A549 (cell line): Measurements from ENCODE around the gene PRSS56. TPM values are rescaled to one million over a fixed set of nuclear protein-coding genes. Genes with fewer than 3 reads are reported as not detected.

Experiments
- ATAC-seq, 2 experiments: fragments of 200-7000 bp in 1 of 2; fragments of >200 bp in 1 of 2; cut with Nextera tagmentation in 1 of 2; cut with Tn5 transposase in 1 of 2; 3 replicates each; pipeline versions ENCODE4 v1.8.0 to v1.9.1; 2018 to 2020; ENCODE audit warnings: mild to moderate bottlenecking in 1 of 2, moderate library complexity in 1 of 2
- CTCF ChIA-PET: fragments of 300-600 bp; sonication (Branson Sonifier 250); formaldehyde crosslinking; extraction: SDS; loops from one replicate; lab custom pipeline; 2021; ENCODE audit warnings: antibody characterized with exemption, inconsistent platforms; lab: Yijun Ruan, JAX
- POLR2A ChIA-PET: fragments of 350-600 bp; formaldehyde crosslinking; extraction: SDS; loops from one replicate; lab custom pipeline; 2021; ENCODE audit warnings: antibody characterized with exemption, inconsistent platforms; lab: Yijun Ruan, JAX
- DNase-seq, 2 experiments: peaks; one replicate each; pipeline versions ENCODE4 v3.0.0 to v3.0.0-alpha.2; 2011 to 2016; ENCODE audit warnings: low read depth in 1 of 2, low spot score in 1 of 2
- FAIRE-seq: peaks from 2 replicates; lab custom pipeline; 2011; peaks lifted over from hg19 to GRCh38; lab: Jason Lieb, UNC
- H3K27ac ChIP-seq, 2 experiments: fragments of >200 bp; sonication (Bioruptor Twin); formaldehyde crosslinking; 3 replicates each; pipeline ENCODE4 v1.5.1; 2016 to 2017
- H3K4me1 ChIP-seq: fragments of >200 bp; sonication (Bioruptor Twin); formaldehyde crosslinking; 3 replicates; pipeline ENCODE4 v1.6.1; 2016
- H3K4me2 ChIP-seq: fragments of >200 bp; sonication (Bioruptor Twin); formaldehyde crosslinking; 3 replicates; pipeline ENCODE4 v1.6.1; 2016
- H3K4me3 ChIP-seq: fragments of >200 bp; sonication (Bioruptor Twin); formaldehyde crosslinking; 3 replicates; pipeline ENCODE4 v1.5.1; 2016
- H3K9me3 ChIP-seq: fragments of >200 bp; sonication (Bioruptor Twin); formaldehyde crosslinking; 3 replicates; pipeline ENCODE4 v1.6.1; 2016
- BHLHE40 ChIP-seq: IDR thresholded peaks from 2 replicates; pipeline ENCODE4 v1.6.1; 2012; ENCODE audit warnings: low read depth, low read length, inconsistent platforms
- CBX2 ChIP-seq: fragments of 200-600 bp; sonication (generic); IDR thresholded peaks from 2 replicates; pipeline ENCODE4 v1.6.1; 2016; ENCODE audit warnings: low read depth, mild to moderate bottlenecking, borderline replicate concordance
- CBX8 ChIP-seq: fragments of 200-600 bp; sonication (generic); IDR thresholded peaks from 2 replicates; pipeline ENCODE4 v1.6.1; 2016
- CEBPB ChIP-seq, 2 experiments: fragments of >200 bp in 1 of 2; sonication (Bioruptor Twin) in 1 of 2; formaldehyde crosslinking in 1 of 2; IDR thresholded peaks; 2 replicates each; pipeline ENCODE4 v1.6.1; 2012 to 2016
- CHD4 ChIP-seq: fragments of 200-600 bp; sonication (generic); IDR thresholded peaks from 2 replicates; pipeline ENCODE4 v1.6.1; 2016; ENCODE audit warnings: antibody characterized with exemption, mild to moderate bottlenecking, borderline replicate concordance
- EHF ChIP-seq: fragments of 250-450 bp; sonication (Bioruptor Pico); IDR thresholded peaks from 2 replicates; pipeline ENCODE4 v1.5.0; 2020; ENCODE audit warnings: mild to moderate bottlenecking
- EHMT2 ChIP-seq: fragments of 200-600 bp; sonication (generic); IDR thresholded peaks from 2 replicates; pipeline ENCODE4 v1.6.1; 2016; ENCODE audit warnings: antibody characterized with exemption, low read depth, mild to moderate bottlenecking, moderate library complexity
- EP300 ChIP-seq, 2 experiments: fragments of >200 bp; sonication (Bioruptor Twin); formaldehyde crosslinking; IDR thresholded peaks; 2 replicates in 1 of 2; 3 replicates in 1 of 2; pipeline ENCODE4 v1.6.1; 2016 to 2017
- FOSL2 ChIP-seq, 2 experiments: fragments of 450-650 bp in 1 of 2; fragments of >200 bp in 1 of 2; sonication (Bioruptor Twin) in 1 of 2; formaldehyde crosslinking; IDR thresholded peaks; 2 replicates each; pipeline versions ENCODE4 v1.5.0 to v1.6.1; 2016 to 2020; ENCODE audit warnings: mild to moderate bottlenecking in 1 of 2, moderate library complexity in 1 of 2
- GATA3 ChIP-seq: IDR thresholded peaks from 2 replicates; pipeline ENCODE4 v1.6.1; 2012; ENCODE audit warnings: borderline replicate concordance
- HOXB13 ChIP-seq: fragments of 250-450 bp; sonication (Bioruptor Pico); IDR thresholded peaks from 2 replicates; pipeline ENCODE4 v1.5.0; 2020; ENCODE audit warnings: low read depth, mild to moderate bottlenecking, moderate library complexity
- JUN ChIP-seq, 2 experiments: fragments of >200 bp; sonication (Bioruptor Twin); formaldehyde crosslinking; IDR thresholded peaks; 2 replicates in 1 of 2; 3 replicates in 1 of 2; pipeline ENCODE4 v1.6.1; 2016 to 2017
- JUNB ChIP-seq: fragments of >200 bp; sonication (Bioruptor Twin); formaldehyde crosslinking; IDR thresholded peaks from 2 replicates; pipeline ENCODE4 v1.6.1; 2016
- KDM1A ChIP-seq: fragments of 200-600 bp; sonication (generic); IDR thresholded peaks from 2 replicates; pipeline ENCODE4 v1.6.1; 2016; ENCODE audit warnings: low read depth, mild to moderate bottlenecking
- MAFK ChIP-seq: fragments of 450-650 bp; IDR thresholded peaks from 2 replicates; pipeline ENCODE4 v1.6.1; 2014; ENCODE audit not compliant: partially characterized antibody
- MAZ ChIP-seq: fragments of 150-350 bp; IDR thresholded peaks from 2 replicates; pipeline ENCODE4 v1.6.1; 2014; ENCODE audit warnings: antibody characterized with exemption, low read depth, low read length, borderline replicate concordance
- MYC ChIP-seq: IDR thresholded peaks from 2 replicates; pipeline ENCODE4 v1.6.1; 2012; ENCODE audit warnings: mild to moderate bottlenecking, inconsistent platforms, low read length, improper control_type of control experiment, borderline replicate concordance
- NFE2L2 ChIP-seq: fragments of 150-350 bp; conservative IDR thresholded peaks from 2 replicates; pipeline ENCODE4 v1.6.1; 2014; ENCODE audit warnings: low read length
- NPAS2 ChIP-seq: fragments of 250-450 bp; sonication (Bioruptor Pico); IDR thresholded peaks from 2 replicates; pipeline ENCODE4 v1.8.0; 2022; ENCODE audit warnings: mild to moderate bottlenecking, moderate library complexity, borderline replicate concordance
- RARB ChIP-seq: fragments of 250-450 bp; sonication (Bioruptor Pico); IDR thresholded peaks from 2 replicates; pipeline ENCODE4 v1.8.0; 2021; ENCODE audit warnings: mild to moderate bottlenecking, moderate library complexity
- RCOR1 ChIP-seq: fragments of 150-350 bp; IDR thresholded peaks from 2 replicates; pipeline ENCODE4 v1.6.1; 2014; ENCODE audit warnings: antibody characterized with exemption, low read length, low read depth
- RNF2 ChIP-seq: fragments of 200-600 bp; sonication (generic); IDR thresholded peaks from 2 replicates; pipeline ENCODE4 v1.6.1; 2016; ENCODE audit warnings: low read depth, mild to moderate bottlenecking, antibody characterized with exemption, moderate library complexity, borderline replicate concordance
- SREBF2 ChIP-seq: fragments of 450-650 bp; IDR thresholded peaks from 2 replicates; pipeline ENCODE4 v1.6.1; 2014; ENCODE audit warnings: mild to moderate bottlenecking, moderate library complexity
- ZFP36 ChIP-seq: fragments of 450-650 bp; IDR thresholded peaks from 2 replicates; pipeline ENCODE4 v1.6.1; 2014; ENCODE audit warnings: borderline replicate concordance; ENCODE audit not compliant: partially characterized antibody
- WGBS: methylation state at CpG from one replicate; pipeline ENCODE4 v1.1.6; 2017; ENCODE audit errors: missing lambda C conversion rate; 5-methylcytosine and 5-hydroxymethylcytosine counted together
- polyA plus RNA-seq, 4 experiments: library from polyadenylated mRNA; depleted of rRNA in 3 of 4; stranded (reverse); fragments of >200 nt; fragmentation: RNase III in 1 of 4; extraction: RNeasy Plus Mini Kit Qiagen cat#74134 plus additional on column Dnase treatment in 1 of 4; gene quantifications; 2 replicates in 3 of 4; 3 replicates in 1 of 4; pipeline ENCODE4 v1.2.3, GENCODE V29; 2011 to 2017
- TF ChIP-seq, protein P1 (sequence below): fragments of 250-450 bp; sonication (Bioruptor Pico); IDR thresholded peaks from 2 replicates; pipeline ENCODE4 v1.5.0; 2020; ENCODE audit warnings: low read depth, mild to moderate bottlenecking, moderate library complexity
- TF ChIP-seq, protein P2 (sequence below): fragments of >200 bp; sonication (Bioruptor Twin); formaldehyde crosslinking; IDR thresholded peaks from 2 replicates; pipeline ENCODE4 v1.6.1; 2016
- TF ChIP-seq, protein P3 (sequence below): fragments of 450-650 bp; IDR thresholded peaks from 2 replicates; pipeline ENCODE4 v1.6.1; 2014; ENCODE audit warnings: antibody characterized with exemption
- TF ChIP-seq, protein P4 (sequence below): IDR thresholded peaks from 2 replicates; pipeline ENCODE4 v1.6.1; 2012

PRSS56 gene
- polyA plus RNA-seq, 2 of the 4 experiments (the other 2 are of a cell fraction): not detected

DNA sequence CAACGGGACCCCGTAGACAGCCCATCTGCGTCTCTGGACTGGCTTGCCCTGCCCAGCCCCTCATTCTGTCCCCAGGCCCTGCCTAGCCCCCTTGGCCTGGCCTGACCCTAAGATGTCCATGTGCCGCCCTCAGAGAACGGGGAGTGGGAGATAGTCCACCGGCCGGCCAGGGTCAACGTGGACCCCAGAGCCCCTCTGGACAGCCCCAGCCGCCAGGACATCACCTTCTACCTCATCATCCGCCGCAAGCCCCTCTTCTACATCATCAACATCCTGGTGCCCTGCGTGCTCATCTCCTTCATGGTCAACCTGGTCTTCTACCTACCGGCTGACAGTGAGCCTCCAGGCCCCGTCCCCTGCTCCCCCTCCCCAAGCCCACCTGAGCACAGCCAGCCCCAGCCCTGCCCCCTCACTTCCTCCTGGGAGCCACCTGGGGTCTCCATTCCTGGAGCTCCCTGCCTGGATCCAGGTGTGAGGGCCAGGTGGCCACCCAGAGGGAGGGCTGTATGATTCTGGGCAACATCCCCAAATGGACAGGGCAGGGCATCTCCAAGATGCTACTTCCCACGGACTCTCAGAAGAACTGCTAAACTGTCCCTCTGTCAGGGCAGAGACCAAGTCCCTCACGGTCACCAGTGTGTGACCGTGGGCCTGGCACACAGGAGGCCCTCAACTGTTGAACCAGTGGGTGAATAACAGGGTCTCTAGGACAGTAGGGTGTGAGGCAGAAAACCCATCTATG, 9.8 kb downstream of the PRSS56 start:
- CTCF ChIA-PET: interaction anchor here (0.6 to 4.9 kb wide), 3 partner anchors 7 to 83 kb away, joined by 3 to 37 read pairs (median 4); no protein-coding TSS in a partner anchor
- Histone ChIP-seq H3K4me2 (no peak overlapping the region), H3K4me3 (no peak overlapping the region), H3K27ac (no peak overlapping the region), H3K4me1 (0 out of 3 replicates have a peak, but pooled peaks cover 3% of the 10 kb centered on the region), H3K9me3 (no peaks in the 10 kb centered on the region)
- 70% methylated on average over 16 of the region's 17 CpGs for WGBS
- no peak for DNase-seq
- no peak for TF ChIP-seq JUN (IDR thresholded peaks at IDR 0.05)
- TF ChIP-seq MAZ: no peak
- no peak for TF ChIP-seq EP300 (IDR thresholded peaks at IDR 0.05)
- TF ChIP-seq GATA3: no peak
- TF ChIP-seq CEBPB (IDR thresholded peaks at IDR 0.05): no peak
- no peak for TF ChIP-seq HOXB13 (CRISPR knock-in tag)
- TF ChIP-seq NFE2L2: no peak
- TF ChIP-seq KDM1A: no peak
- no peak for TF ChIP-seq ZFP36
- TF ChIP-seq JUNB: no peak
- no peak for TF ChIP-seq BHLHE40
- no peak for TF ChIP-seq CBX8
- TF ChIP-seq EHF (CRISPR knock-in tag): no peak
- no peak for TF ChIP-seq RNF2
- no peak for TF ChIP-seq CHD4
- no peak for TF ChIP-seq RCOR1
- TF ChIP-seq CBX2: no peak
- ATAC-seq: no peak
- POLR2A ChIA-PET: no interaction called here
- FAIRE-seq: no peak

DNA sequence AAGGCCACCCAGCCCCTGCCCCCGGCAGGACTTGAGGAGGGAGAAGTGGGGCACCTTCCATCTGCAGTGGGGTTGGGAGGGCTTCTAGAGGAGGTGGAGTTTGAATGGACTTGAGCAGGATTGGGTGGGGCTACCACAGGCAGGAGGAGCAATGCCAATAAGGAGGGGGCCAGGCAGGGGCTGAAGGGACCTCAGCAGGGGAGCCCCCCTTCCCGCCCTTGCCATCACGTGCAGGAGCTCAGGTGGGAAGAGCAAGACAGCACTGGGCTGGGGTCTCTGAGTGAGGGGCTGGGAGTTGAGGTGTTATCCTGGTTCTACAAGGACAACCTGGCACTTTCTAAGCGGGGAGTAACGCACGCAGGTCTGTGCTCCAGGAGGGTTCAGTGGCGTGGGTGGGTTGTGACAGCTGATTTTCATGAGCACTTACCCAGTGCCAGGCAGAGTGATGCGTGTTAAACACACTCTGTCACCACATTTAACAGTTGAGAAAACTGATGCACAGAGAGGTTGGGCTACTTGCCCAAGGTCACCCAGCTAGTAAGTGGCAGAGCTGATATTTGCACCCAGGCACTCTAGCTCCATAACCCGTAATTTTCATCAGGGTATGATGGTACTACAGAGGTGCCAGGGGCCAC, 10.6 kb downstream of the PRSS56 start:
- no peak for FAIRE-seq
- POLR2A ChIA-PET: no interaction called here
- Histone ChIP-seq H3K9me3 (no peaks in the 10 kb centered on the region), H3K4me3 (no peak overlapping the region), H3K27ac (no peak overlapping the region), H3K4me1 (0 out of 3 replicates have a peak, but pooled peaks cover under 1% of the 10 kb centered on the region), H3K4me2 (no peak overlapping the region)
- ATAC-seq: no peak
- 55% methylated on average over 8 of the region's 9 CpGs for WGBS
- no peak for TF ChIP-seq NFE2L2
- TF ChIP-seq, protein P1, sequence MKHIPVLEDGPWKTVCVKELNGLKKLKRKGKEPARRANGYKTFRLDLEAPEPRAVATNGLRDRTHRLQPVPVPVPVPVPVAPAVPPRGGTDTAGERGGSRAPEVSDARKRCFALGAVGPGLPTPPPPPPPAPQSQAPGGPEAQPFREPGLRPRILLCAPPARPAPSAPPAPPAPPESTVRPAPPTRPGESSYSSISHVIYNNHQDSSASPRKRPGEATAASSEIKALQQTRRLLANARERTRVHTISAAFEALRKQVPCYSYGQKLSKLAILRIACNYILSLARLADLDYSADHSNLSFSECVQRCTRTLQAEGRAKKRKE: no peak
- TF ChIP-seq, protein P2, sequence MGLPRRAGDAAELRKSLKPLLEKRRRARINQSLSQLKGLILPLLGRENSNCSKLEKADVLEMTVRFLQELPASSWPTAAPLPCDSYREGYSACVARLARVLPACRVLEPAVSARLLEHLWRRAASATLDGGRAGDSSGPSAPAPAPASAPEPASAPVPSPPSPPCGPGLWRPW: no peak
- no peak for TF ChIP-seq HOXB13 (CRISPR knock-in tag)
- TF ChIP-seq ZFP36: peak; percentile 42
- TF ChIP-seq EP300 (IDR thresholded peaks at IDR 0.05): no peak
- CTCF ChIA-PET: interaction anchor here (1.3 to 4.9 kb wide), 3 partner anchors 8 to 84 kb away, joined by 4 to 37 read pairs (median 4); no protein-coding TSS in a partner anchor
- no peak for DNase-seq

DNA sequence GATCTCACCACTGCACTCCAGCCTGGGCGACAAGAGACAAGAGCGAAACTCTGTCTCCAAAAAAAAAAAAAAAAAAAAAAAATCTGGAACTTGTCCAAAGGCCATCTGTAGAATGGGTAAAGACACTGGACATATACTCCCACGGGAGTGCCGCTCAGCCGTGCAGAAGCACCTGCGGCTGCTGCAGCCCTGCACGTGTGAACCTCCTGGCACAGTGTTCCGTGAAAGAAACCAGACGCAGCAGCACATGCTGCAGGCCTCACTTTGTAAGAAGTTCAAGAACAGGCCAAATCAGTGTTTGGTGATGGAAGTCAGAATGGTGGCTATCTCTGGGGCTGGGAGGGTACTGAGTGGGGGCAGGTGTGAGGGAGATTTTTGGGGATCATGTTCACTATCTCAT, 12.2 kb downstream of the PRSS56 start:
- ChIA-PET CTCF (interaction anchor here (1.0 to 4.9 kb wide), 2 partner anchors 10 to 626 kb away, joined by 3 to 37 read pairs; no protein-coding TSS in a partner anchor), POLR2A (no interaction called here)
- WGBS: 88% methylated on average over 9 of the region's 9 CpGs
- no peak for TF ChIP-seq EHMT2
- TF ChIP-seq NPAS2 (CRISPR knock-in tag): no peak
- TF ChIP-seq, protein P3, sequence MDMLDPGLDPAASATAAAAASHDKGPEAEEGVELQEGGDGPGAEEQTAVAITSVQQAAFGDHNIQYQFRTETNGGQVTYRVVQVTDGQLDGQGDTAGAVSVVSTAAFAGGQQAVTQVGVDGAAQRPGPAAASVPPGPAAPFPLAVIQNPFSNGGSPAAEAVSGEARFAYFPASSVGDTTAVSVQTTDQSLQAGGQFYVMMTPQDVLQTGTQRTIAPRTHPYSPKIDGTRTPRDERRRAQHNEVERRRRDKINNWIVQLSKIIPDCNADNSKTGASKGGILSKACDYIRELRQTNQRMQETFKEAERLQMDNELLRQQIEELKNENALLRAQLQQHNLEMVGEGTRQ: no peak
- no peak for TF ChIP-seq EHF (CRISPR knock-in tag)
- no peak for TF ChIP-seq FOSL2 (IDR thresholded peaks at IDR 0.05)
- TF ChIP-seq FOSL2 (CRISPR knock-in tag; IDR thresholded peaks at IDR 0.05): no peak
- no peak for TF ChIP-seq KDM1A
- TF ChIP-seq, protein P1: no peak
- TF ChIP-seq MAFK: no peak
- TF ChIP-seq MYC: no peak
- TF ChIP-seq RARB (CRISPR knock-in tag): no peak
- TF ChIP-seq CEBPB (IDR thresholded peaks at IDR 0.05): no peak
- TF ChIP-seq HOXB13 (CRISPR knock-in tag): no peak
- TF ChIP-seq SREBF2: no peak
- TF ChIP-seq BHLHE40: no peak
- TF ChIP-seq, protein P2: no peak
- TF ChIP-seq, protein P4, sequence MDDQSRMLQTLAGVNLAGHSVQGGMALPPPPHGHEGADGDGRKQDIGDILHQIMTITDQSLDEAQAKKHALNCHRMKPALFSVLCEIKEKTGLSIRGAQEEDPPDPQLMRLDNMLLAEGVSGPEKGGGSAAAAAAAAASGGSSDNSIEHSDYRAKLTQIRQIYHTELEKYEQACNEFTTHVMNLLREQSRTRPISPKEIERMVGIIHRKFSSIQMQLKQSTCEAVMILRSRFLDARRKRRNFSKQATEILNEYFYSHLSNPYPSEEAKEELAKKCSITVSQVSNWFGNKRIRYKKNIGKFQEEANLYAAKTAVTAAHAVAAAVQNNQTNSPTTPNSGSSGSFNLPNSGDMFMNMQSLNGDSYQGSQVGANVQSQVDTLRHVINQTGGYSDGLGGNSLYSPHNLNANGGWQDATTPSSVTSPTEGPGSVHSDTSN: no peak

More for the DNA sequence above, 12.2 kb downstream of the PRSS56 start:
- H3K9me3 ChIP-seq: no peaks in the 10 kb centered on the region
- no peak for DNase-seq
- no peak for ATAC-seq
- H3K4me2 ChIP-seq: no peak overlapping the region
- H3K4me1 ChIP-seq: no peaks in the 10 kb centered on the region
- H3K4me3 ChIP-seq: no peak overlapping the region
- no peak for FAIRE-seq
- no peak overlapping the region for H3K27ac ChIP-seq
